HepG2 (cell line): ENCODE results near the gene SLC25A22. TPM values are rescaled to one million over a fixed set of nuclear protein-coding genes. Genes with fewer than 3 reads are reported as not detected.

Source experiments
- ATAC-seq: fragments of 200-7000 bp; cut with Tn5 transposase; 3 replicates; pipeline ENCODE4 v1.9.1; 2020; ENCODE audit warnings: mild to moderate bottlenecking, moderate library complexity
- BruUV-seq: library from RNA; stranded (reverse); fragments of 400-500 nt; replicated peaks from 2 replicates; lab custom pipeline; 2021; lab: Mats Ljungman, UMichigan
- CTCF ChIA-PET: fragments of 300-600 bp; formaldehyde crosslinking; extraction: SDS; loops from one replicate; lab custom pipeline; 2021; ENCODE audit warnings: low total read pairs, inconsistent platforms, low intra/inter-chr PET ratio; lab: Yijun Ruan, JAX
- POLR2A ChIA-PET: fragments of 350-600 bp; sonication (Branson Sonifier 250); formaldehyde crosslinking; loops from one replicate; lab custom pipeline; 2020; ENCODE audit warnings: antibody characterized with exemption, inconsistent platforms; lab: Yijun Ruan, JAX
- DNase-seq: peaks from one replicate; pipeline ENCODE4 v3.0.0-alpha.2; 2015; ENCODE audit warnings: low spot score
- FAIRE-seq: peaks from 3 replicates; lab custom pipeline; 2011; peaks lifted over from hg19 to GRCh38; lab: Jason Lieb, UNC
- H2AFZ ChIP-seq: one replicate; pipeline ENCODE4 v1.6.1; 2011; ENCODE audit warnings: low read length, inconsistent platforms
- H3K27ac ChIP-seq: fragments of 300-600 bp; 3 replicates; pipeline ENCODE4 v1.8.0; 2011; ENCODE audit warnings: mixed run types, mild to moderate bottlenecking, mixed read lengths, low read length, inconsistent platforms; ENCODE audit not compliant: insufficient read depth; ENCODE audit errors: extremely low read length
- H3K27me3 ChIP-seq, 2 experiments: fragments of 200-600 bp in 1 of 2; 2 replicates in 1 of 2; 3 replicates in 1 of 2; pipeline versions ENCODE4 v1.6.0 to v1.8.0; 2011; ENCODE audit warnings: low read length in 2 of 2, mild to moderate bottlenecking in 2 of 2, moderate library complexity in 2 of 2, inconsistent platforms in 1 of 2; ENCODE audit not compliant: insufficient read depth in 2 of 2, control insufficient read depth in 1 of 2
- H3K36me3 ChIP-seq, 2 experiments: fragments of 200-600 bp in 1 of 2; replicated peaks in 1 of 2; 2 replicates in 1 of 2; 3 replicates in 1 of 2; pipeline versions ENCODE4 v1.5.1 to v1.8.0; 2011; ENCODE audit warnings: low read length in 2 of 2, inconsistent platforms in 1 of 2; ENCODE audit not compliant: insufficient read depth in 2 of 2, control insufficient read depth in 1 of 2
- H3K4me1 ChIP-seq: 2 replicates; pipeline ENCODE4 v1.5.1; 2012; ENCODE audit warnings: low read length, inconsistent platforms; ENCODE audit not compliant: insufficient read depth
- H3K4me2 ChIP-seq: 2 replicates; pipeline ENCODE4 v1.6.0; 2011; ENCODE audit warnings: low read depth, low read length, inconsistent platforms
- H3K4me3 ChIP-seq, 3 experiments: fragments of 200-600 bp in 1 of 3; sonication (generic), shearing (Covaris generic) in 1 of 3; replicated peaks in 1 of 3; 2 replicates each; pipeline ENCODE4 v1.5.1; 2011 to 2016; ENCODE audit warnings: low read length in 3 of 3, inconsistent platforms in 2 of 3, low read depth in 2 of 3, mild to moderate bottlenecking in 2 of 3, control low read depth in 1 of 3, mixed read lengths in 1 of 3; ENCODE audit not compliant: insufficient read depth in 1 of 3
- H3K79me2 ChIP-seq: one replicate; pipeline ENCODE4 v1.6.1; 2011; ENCODE audit warnings: low read length, inconsistent platforms; ENCODE audit not compliant: insufficient read depth
- H3K9ac ChIP-seq: 2 replicates; pipeline ENCODE4 v1.6.0; 2011; ENCODE audit warnings: mild to moderate bottlenecking, low read depth, low read length, inconsistent platforms; ENCODE audit not compliant: insufficient read depth
- H3K9me3 ChIP-seq: 2 replicates; pipeline ENCODE4 v1.5.1; 2012; ENCODE audit warnings: mild to moderate bottlenecking, low read length
- H4K20me1 ChIP-seq: 2 replicates; pipeline ENCODE4 v1.6.0; 2011; ENCODE audit warnings: inconsistent platforms, mild to moderate bottlenecking, low read length, moderate library complexity; ENCODE audit not compliant: insufficient read depth
- AGO1 ChIP-seq: fragments of 200-400 bp; formaldehyde crosslinking; IDR thresholded peaks from 2 replicates; pipeline ENCODE4 v1.6.1; 2017; ENCODE audit warnings: mild to moderate bottlenecking, low read depth, low read length, moderate library complexity; ENCODE audit not compliant: poor library complexity, severe bottlenecking
- AGO2 ChIP-seq: fragments of 200-400 bp; formaldehyde crosslinking; optimal IDR thresholded peaks from 2 replicates; pipeline ENCODE3; 2017; ENCODE audit warnings: mild to moderate bottlenecking, low read depth, low read length, moderate library complexity
- AKAP8 ChIP-seq: sonication (generic); formaldehyde crosslinking; IDR thresholded peaks from 2 replicates; pipeline ENCODE4 v1.5.1; 2020; ENCODE audit warnings: mild to moderate bottlenecking, missing genetic modification reagents
- CTCF ChIP-seq: sonication (generic); formaldehyde crosslinking; IDR thresholded peaks from 2 replicates; pipeline ENCODE4 v1.5.0; 2020; ENCODE audit warnings: mild to moderate bottlenecking, missing genetic modification reagents, moderate library complexity
- KLF16 ChIP-seq, 2 experiments: sonication (generic) in 1 of 2; formaldehyde crosslinking in 1 of 2; IDR thresholded peaks; 2 replicates each; pipeline versions ENCODE4 v1.6.1 to v1.8.0; 2016 to 2023; ENCODE audit warnings: missing genetic modification reagents in 2 of 2, missing compliant biosample characterization in 1 of 2
- POLR2G ChIP-seq: fragments of 200-400 bp; formaldehyde crosslinking; IDR thresholded peaks from 2 replicates; pipeline ENCODE4 v1.6.1; 2018; ENCODE audit warnings: mild to moderate bottlenecking, low read depth, low read length, moderate library complexity
- RBFOX2 ChIP-seq: fragments of 200-400 bp; formaldehyde crosslinking; IDR thresholded peaks from 2 replicates; pipeline ENCODE4 v1.6.1; 2017; ENCODE audit warnings: low read depth, mild to moderate bottlenecking, low read length
- TFDP2 ChIP-seq: sonication (generic); formaldehyde crosslinking; IDR thresholded peaks from 2 replicates; pipeline ENCODE4 v1.4.0; 2020; ENCODE audit warnings: missing genetic modification reagents
- ZBTB33 ChIP-seq: sonication (generic); formaldehyde crosslinking; IDR thresholded peaks from 2 replicates; pipeline ENCODE4 v1.4.0; 2020; ENCODE audit warnings: missing genetic modification reagents
- ZBTB38 ChIP-seq: sonication (generic); formaldehyde crosslinking; IDR thresholded peaks from 2 replicates; pipeline ENCODE4 v1.5.1; 2020; ENCODE audit warnings: mild to moderate bottlenecking, missing genetic modification reagents
- ZNF580 ChIP-seq: IDR thresholded peaks from 2 replicates; pipeline ENCODE4 v1.6.1; 2016; ENCODE audit warnings: low read depth, borderline replicate concordance
- ZNF687 ChIP-seq: sonication (generic); formaldehyde crosslinking; IDR thresholded peaks from 2 replicates; pipeline ENCODE4 v1.5.1; 2020; ENCODE audit warnings: mild to moderate bottlenecking, missing genetic modification reagents, moderate library complexity
- WGBS: methylation state at CpG from one replicate; pipeline ENCODE4 v1.1.6; 2017; ENCODE audit warnings: low lambda C conversion rate; 5-methylcytosine and 5-hydroxymethylcytosine counted together
- in situ Hi-C: cut with HindIII; loops from 2 replicates; pipeline ENCODE4 v1.10.0; 2017; ENCODE audit warnings: low pct_unique_long_range_greater_than_20kb; ENCODE audit not compliant: extremely low pct_ligation_motif_present
- intact Hi-C: fragments of 100-400 bp; cut with micrococcal nuclease; formaldehyde crosslinking; loops from one replicate; pipeline ENCODE4 v1.10.0; 2022; ENCODE audit not compliant: unreplicated experiment
- polyA plus RNA-seq, 8 experiments: library from polyadenylated mRNA; depleted of rRNA in 3 of 8; stranded (reverse) in 7 of 8; unstranded in 1 of 8; fragments of >200 nt; fragmentation: Illumina TruSeq in 4 of 8; extraction: Trizol in 4 of 8; gene quantifications; 2 replicates each; pipeline versions ENCODE4 v1.2.1 to v1.2.3, GENCODE V29; 2011 to 2016; ENCODE audit warnings: low read depth in 4 of 8, missing spikeins in 1 of 8, mixed read lengths in 1 of 8; ENCODE audit not compliant: insufficient read depth in 1 of 8
- total RNA-seq, 5 experiments: library from RNA; depleted of rRNA; stranded (reverse); fragments of >200 nt; fragmentation: Illumina TruSeq; extraction: Trizol; gene quantifications; 2 replicates each; pipeline ENCODE4 v1.2.3, GENCODE V29; 2016; ENCODE audit warnings: low read depth in 1 of 5

Gene SLC25A22
- total and polyA plus RNA-seq, 2 of the 13 experiments (the other 11 are each of a cell fraction or from before 2014, with no cell fraction given), result 12.4 to 19.2 TPM

- Histone ChIP-seq H4K20me1 (peaks cover 13% of the 10 kb centered on the region; the same call in 1 of the 2 replicates), H3K79me2 (peaks cover 27% of the 10 kb centered on the region), H3K9me3 (no peaks in the 10 kb centered on the region), H3K4me3 (peak overlapping the region in 2 of 3 experiments; percentile 97 to 98; a peak in 3 of 6 replicates), H3K27ac (peak overlapping the region; percentile 30), H3K36me3 (peaks cover 9 to 36% of the 10 kb centered on the region in 2 experiments), H3K27me3 (no peaks in the 10 kb centered on the region), H3K9ac (peak overlapping the region; percentile 92), H3K4me1 (peaks cover 61% of the 10 kb centered on the region), H2AFZ (no peak overlapping the region), H3K4me2 (peak overlapping the region; percentile 85)
- BruUV-seq, result no TSS peak
- CTCF ChIA-PET, result no interaction called here
- 97% methylated on average over 10 of the region's 25 CpGs for WGBS
- in situ Hi-C loops (no loop called here), intact Hi-C loops (loop anchor here (5.0 kb wide), 1 partner anchor 33 kb away; the partner anchor contains the start of genes PIDD1 and RPLP2)
- FAIRE-seq, result no peak
- ATAC-seq, result no peak
- no peak for DNase-seq
- POLR2A ChIA-PET, result interaction anchor here (1.1 to 16.1 kb wide), 4 partner anchors 10 to 43 kb away, joined by 3 to 264 read pairs (median 78); partner anchors contain the start of genes CD151, CRACR2B, PNPLA2 and RPLP2
- TF ChIP-seq AGO1, result peak; percentile 89
- TF ChIP-seq RBFOX2, result peak; percentile 67
- peak; percentile 15; the same call in 1 of the 2 replicates for TF ChIP-seq ZNF687 (CRISPR knock-in tag)
- no peak for TF ChIP-seq TFDP2 (CRISPR knock-in tag)
- peak; percentile 72; the same call in 1 of the 2 replicates for TF ChIP-seq AKAP8 (CRISPR knock-in tag)
- no peak for TF ChIP-seq KLF16 (CRISPR knock-in tag; IDR thresholded peaks at IDR 0.05)
- TF ChIP-seq POLR2G, result peak; percentile 38
- peak; percentile 72; the same call in 1 of the 2 replicates for TF ChIP-seq ZBTB33 (CRISPR knock-in tag)
- TF ChIP-seq CTCF (CRISPR knock-in tag), result peak; percentile 50
- no peak for TF ChIP-seq ZNF580 (CRISPR knock-in tag)
- peak; percentile 93 for TF ChIP-seq ZBTB38 (CRISPR knock-in tag)
- TF ChIP-seq AGO2, result peak; percentile 92
These were observed 42.0 kb upstream of the SLC25A22 start for GRCh38 chr11:839875-840617.
